Stimulated activated CD4-positive, alpha-beta T cell treated with anti-CD3 and anti-CD28 coated beads, Interleukin-15, amount 100 ng/mL, for 48 hours (primary cell): ENCODE measurements around the gene MRPS26.
"Not testable (repeated sequence)": the region's sequence is repeated elsewhere in the genome, so short reads cannot be mapped to it uniquely, and the experiment has no call there.

Experiments used
- DNase-seq, 2 donors: peaks; one replicate each; pipeline ENCODE4 v3.0.0-alpha.2; 2020; ENCODE audit warnings: low read depth in 2 of 2

The MRPS26 gene

DNA sequence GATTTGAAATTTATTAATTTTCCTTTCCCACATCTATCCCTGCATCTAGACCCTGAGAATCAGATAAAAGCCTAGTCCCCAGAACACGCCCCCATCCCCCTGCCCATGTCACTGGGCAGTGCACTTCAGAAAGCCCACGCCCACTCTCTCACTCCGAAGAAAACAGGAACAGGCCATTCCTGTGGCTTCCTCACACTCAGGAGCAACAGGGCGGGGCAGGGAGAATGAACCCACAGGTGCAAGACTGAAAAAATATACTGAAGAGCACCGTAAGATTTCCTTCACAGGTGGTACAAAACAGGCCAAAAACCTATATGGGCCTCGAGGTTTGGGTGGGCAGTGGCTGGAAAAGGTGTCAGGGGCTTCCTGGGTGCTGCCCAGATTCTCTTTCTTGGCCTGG lies 29.0 kb downstream of the MRPS26 start:
- DNase-seq: no peak

DNA sequence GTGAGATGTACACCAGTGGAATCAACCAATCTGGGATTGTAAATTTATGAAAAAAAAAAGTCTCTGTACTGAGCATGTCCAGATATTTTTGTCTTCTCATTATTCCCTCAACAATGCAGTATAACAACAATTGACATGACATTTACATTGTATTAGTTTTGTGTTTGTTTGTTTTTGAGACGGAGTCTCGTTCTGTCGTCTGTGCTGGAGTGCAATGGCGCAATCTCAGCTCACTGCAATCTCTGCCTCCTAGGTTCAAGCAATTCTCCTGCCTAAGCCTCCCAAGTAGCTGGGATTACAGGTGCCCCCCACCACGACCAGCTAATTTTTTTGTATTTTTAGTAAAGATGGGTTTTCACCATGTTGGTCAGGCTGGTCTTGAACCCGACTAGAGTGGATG lies 29.5 kb downstream of the MRPS26 start:
- not testable (repeated sequence) for DNase-seq

GRCh38 chr20:3077618-3078134 lies 31.8 kb downstream of the MRPS26 start:
- no peak for DNase-seq

- DNase-seq: no peak
Observed at GRCh38 chr20:3080939-3081388, 35.1 kb downstream of the MRPS26 start.

GRCh38 chr20:3081641-3082040 lies 35.8 kb downstream of the MRPS26 start:
- DNase-seq: no peak

- no peak for DNase-seq
Observed at GRCh38 chr20:3082306-3082951, 36.6 kb downstream of the MRPS26 start.

DNA sequence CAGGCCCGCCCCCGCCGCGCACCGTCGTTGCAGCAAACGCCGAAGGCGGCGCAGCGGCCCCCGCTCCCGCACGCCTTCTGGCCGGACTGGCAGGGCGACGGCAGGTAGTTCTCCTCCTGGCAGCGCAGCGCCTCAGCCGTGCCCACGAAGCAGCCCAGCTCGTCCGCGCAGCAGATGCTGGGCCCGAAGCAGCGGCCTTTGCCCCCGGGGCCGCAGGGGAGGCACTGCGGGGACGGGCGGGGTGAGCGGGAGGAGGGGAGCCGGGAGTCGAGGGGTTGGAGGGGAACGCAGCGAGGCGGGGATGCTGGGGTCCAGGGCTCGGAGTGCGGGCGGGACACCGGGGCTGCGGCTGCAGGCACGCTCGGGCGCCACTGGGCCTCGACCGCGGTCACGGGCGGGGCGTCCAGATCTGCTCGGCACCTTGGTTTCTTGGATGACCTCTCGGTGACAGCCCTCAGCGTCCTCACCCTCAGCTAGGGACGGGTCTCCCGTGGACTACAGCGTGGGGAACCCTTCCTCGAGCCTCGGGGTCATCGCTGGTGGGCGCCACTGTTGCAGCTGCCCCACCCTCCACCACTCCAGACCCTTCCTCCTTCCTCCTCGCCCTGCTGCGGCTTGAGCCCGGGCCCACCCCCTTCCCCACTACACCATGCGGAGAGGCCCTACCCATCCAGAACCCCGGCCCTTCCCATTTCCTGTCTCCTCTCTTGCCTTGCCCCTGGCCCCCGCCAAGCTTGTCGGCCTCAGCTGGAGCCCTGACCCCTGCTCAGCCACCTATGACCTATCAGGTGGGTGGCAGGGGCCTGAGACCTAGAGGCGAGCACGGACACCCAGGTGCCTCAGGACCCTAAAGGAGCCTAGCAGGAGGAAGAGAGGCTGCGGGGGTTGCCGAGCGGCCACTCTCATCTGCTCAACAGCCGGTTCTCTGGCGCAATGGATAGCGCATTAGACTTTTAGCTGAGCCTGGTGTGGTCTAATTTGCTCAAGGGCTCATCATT lies 37.4 kb downstream of the MRPS26 start:
- DNase-seq: no peak

DNA sequence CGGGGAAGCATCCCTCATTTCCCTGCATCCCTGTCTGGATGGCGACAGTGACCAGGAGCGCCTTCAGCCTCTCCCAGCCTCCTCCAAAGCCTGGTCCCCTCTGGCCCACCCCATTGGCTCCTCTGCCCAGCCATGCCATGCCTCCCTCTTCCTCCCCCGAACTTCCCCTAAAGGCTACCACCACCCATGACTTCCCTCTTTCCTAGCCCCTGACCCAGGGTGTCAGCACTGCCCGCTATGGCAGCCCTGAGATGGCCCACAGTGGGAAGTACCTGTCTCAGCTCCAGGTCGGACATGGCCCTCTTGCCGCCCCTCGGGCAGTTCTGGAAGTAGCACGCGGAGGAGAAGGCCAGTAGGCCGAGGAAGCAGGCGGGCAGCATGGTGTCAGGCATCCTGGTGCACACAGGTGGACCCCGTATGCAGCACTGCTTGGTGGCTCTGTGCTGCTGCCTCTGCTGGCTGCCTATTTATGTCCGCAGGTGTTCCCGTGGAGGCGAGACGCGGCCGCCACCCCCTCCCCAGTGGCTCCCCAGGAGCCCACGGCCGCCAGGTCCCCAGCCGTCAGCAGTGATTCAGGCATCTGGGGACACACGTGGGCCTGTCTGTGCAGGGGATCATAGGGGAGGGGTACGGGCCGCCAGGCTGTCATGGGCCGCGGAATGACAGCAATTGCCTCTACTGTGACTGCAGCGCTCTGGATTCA lies 38.6 kb downstream of the MRPS26 start, which contains the start of gene AVP:
Gene AVP (minus strand): TSS at position 442 of the 703 bp plus-strand sequence. CDS start 50 bp downstream, at position 392.
- DNase-seq: no peak

- DNase-seq: no peak
Observed at GRCh38 chr20:3084986-3085360, 39.1 kb downstream of the MRPS26 start.

DNA sequence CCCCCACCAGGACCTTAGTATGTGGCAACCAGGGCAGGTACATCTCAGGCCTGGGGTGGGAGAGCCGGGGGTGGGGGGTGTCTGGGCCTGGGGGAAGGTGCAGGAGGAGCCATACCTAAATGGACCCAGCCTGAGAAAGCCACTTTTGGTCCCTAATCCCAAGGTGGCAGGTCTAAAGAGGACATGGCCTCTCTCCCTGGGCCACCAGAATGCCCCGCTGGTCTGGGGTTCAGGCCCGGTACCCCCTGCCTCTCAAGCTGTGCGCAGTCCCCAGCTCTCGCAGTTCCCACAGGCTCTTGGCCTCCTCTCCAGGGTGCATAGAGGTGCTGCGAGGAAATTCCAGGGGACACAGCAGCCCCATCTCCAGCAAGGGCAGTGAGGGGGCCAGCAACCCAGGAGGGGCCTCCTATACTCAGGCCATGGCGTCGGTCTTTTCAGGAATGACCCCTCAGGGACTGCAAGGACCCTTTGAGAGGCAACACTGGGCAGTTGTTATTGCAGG lies 39.8 kb downstream of the MRPS26 start:
- no peak for DNase-seq

DNA sequence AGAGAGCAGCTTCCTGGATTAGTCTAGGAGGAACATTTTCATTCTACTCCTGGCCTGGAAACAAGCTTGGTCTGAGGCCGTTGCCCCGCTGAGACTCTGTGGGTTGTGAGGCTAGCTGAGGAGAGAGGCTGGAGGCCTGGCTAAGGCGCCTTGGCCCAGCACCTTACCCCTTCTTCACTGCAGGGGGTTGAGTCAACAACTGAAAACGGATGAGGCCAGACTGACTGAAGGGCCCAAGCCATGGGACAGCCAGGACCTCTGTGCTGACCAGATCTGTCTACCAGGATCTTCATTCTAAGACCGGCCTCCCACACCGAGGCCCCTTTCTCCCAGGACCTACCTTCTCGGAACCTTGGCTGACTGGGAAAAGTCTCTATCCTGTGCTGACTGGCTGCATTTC lies 42.2 kb downstream of the MRPS26 start:
- no peak for DNase-seq

- no peak for DNase-seq
Observed at GRCh38 chr20:3090565-3090964, 44.7 kb downstream of the MRPS26 start.

DNA sequence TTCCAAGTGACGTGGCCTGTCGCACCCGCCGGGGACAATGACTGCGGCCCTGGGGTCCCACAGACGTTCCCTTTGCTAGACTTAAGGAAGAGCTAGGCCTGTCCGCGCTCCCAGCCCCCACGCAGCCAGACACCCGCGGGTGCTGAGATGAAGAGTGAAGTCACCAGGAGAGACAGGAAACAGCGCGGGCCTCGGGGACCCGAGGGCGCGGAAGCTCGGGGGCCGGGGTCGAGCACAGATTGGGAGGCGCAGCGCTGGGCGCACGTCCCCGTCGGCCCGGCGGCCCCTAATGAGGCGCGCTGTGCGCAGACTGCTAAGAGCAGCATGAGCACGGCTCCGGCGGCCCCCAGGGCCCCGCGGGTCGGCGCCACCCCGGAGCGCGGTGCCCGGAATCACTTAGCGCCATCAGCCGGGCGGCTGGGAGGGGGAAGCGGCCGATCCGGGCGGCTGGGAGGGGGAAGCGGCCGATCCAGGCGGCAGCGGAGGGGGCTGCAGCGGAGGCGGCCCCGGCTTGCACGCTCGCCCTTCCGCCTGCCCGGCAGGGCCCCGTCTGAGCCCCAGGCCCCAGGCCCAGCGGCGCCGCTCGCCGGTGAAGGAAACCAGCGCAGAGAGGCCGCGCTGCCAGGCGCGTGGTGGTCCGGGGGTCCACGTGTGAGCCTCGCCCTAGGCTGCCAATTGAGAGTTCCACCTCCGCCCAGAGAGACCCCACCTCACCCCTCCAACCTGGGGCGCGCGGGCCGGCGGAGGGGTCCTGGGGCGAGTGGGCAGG lies 46.9 kb downstream of the MRPS26 start:
- DNase-seq: no peak

DNA sequence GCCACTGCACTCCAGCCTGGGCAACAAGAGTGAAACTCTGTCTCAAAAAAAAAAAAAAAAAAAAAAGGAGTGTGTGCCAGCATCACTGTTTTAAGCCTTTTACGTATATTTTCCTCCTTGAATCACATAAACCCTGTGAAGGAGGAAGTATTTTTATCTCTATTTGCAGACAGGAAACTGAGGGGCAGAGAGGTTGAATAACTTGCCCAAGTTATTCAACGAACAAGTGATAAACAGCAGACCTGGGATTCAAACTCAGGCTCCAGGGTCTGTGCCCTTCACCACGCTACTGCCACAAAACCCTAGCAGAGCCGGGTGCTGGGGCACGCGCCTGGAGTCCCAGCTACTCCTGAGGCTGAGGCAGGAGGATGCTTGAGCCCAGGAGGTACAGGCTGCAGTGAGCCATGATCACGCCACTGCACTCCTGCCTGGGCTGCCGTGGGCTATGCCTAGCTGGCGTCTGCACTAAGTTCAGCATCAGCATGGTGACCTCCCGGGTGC lies 48.1 kb downstream of the MRPS26 start:
- DNase-seq: no peak

GRCh38 chr20:3094848-3095629 lies 49.2 kb downstream of the MRPS26 start:
- no peak for DNase-seq
